ENCODE data around the gene PTGER3. TPM values are rescaled to one million over a fixed set of nuclear protein-coding genes. Genes with fewer than 3 reads are reported as not detected.

PTGER3 gene
- total RNA-seq, 1 donor: 1.5 TPM

- no peak for DNase-seq (ENCODE audit: low read depth)
- no peak for TF ChIP-seq CTCF (IDR thresholded peaks at IDR 0.05; ENCODE audit: insufficient read depth, low read length)
Measured at GRCh38 chr1:70970407-70970806, 77.2 kb downstream of the PTGER3 start.

DNA sequence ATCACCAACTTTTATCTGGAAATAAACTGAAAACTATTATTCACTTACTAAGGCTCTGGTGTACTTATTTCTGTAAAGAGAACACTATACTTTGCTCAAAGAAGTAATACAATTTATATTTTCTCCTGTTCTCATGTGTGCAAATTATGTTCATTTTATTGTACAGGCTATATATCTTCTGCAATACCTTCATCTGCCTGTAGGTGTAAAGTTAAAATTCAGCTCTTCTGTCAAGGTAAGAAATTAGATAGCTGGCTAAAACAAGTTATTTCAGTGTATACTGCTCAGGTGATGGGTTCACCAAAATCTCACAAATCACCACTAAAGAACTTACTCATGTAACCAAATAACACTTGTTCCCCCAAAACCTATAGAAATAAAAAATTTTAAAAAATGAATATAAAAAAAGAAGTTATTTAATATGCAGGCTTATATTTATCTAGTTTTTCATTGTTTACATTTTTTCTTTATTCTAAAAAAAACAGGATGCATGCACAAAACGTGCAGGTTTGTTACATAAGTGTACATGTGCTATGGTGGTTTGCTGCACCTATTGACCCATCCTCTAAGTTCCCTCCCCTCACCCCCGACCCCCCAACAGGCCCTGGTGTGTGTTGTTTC lies 81.5 kb downstream of the PTGER3 start:
- peak; percentile 60 for TF ChIP-seq CTCF (IDR thresholded peaks at IDR 0.05; ENCODE audit: insufficient read depth, low read length)
- peak; percentile 27 for DNase-seq (ENCODE audit: low read depth)

More at GRCh38 chr1:70970407-70970806, 77.2 kb downstream of the PTGER3 start:
- no peak overlapping the region for H3K4me3 ChIP-seq (ENCODE audit: low read depth, low read length)

GRCh38 chr1:70963374-70963773 lies 84.2 kb downstream of the PTGER3 start:
- H3K4me3 ChIP-seq (ENCODE audit: low read depth, low read length): no peak overlapping the region
- no peak for DNase-seq (ENCODE audit: low read depth)
- no peak for TF ChIP-seq CTCF (IDR thresholded peaks at IDR 0.05; ENCODE audit: insufficient read depth, low read length)

More for the DNA sequence above, 81.5 kb downstream of the PTGER3 start:
- no peak overlapping the region for H3K4me3 ChIP-seq (ENCODE audit: low read depth, low read length)

- H3K4me3 ChIP-seq (ENCODE audit: low read depth, low read length): no peak overlapping the region
- DNase-seq (ENCODE audit: low read depth): peak; percentile 24
- TF ChIP-seq CTCF (IDR thresholded peaks at IDR 0.05; ENCODE audit: insufficient read depth, low read length): no peak
Measured at GRCh38 chr1:70961374-70961975, 86.1 kb downstream of the PTGER3 start.

DNA sequence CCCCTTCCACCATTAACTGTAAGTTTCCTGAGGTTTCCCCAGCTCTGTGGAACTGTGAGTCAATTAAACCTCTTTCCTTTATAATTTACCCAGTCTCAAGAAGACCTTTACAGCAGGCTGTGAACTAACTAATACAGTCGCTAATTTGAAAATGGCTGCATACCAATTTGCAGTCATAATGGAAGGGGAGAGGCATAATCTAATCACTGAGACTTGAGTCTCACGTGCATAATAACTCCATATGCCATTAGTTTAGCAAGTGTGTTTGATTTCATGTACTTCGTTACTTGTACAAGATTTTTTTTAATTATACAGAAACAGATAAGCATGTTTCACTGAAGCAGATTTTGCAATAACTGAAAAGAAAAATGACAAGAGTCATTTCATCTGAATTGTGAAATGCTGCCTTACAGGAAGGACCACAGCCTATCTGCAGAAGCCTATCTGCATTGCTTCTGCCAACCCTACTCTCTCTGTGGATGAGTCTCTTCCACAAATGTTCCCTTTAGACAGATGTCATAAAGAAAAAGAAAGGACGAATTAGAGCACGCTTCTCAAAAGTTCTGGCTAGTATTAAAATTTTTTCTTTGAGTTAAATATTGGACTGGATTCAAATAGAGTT lies 99.1 kb downstream of the PTGER3 start:
- TF ChIP-seq CTCF (IDR thresholded peaks at IDR 0.05; ENCODE audit: insufficient read depth, low read length): no peak
- DNase-seq (ENCODE audit: low read depth): no peak
- no peak overlapping the region for H3K4me3 ChIP-seq (ENCODE audit: low read depth, low read length)

DNA sequence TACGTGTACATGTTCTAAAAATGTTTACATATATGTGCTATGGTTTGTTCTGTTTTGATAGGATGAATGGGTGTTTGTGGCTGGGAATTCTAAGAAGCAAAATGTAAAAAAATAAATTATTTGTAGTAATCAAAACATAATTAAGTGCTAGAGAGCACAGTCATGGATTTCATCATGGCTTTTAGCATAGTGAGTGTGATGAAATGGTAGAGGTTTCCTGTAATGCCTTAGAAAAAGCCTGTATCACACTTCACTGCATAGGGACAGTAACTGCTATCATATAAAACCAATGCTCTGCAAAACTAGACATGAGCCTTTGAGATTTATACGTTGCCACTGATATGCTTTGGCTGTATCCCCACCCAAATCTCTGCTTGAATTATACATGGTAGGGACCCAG lies 99.8 kb downstream of the PTGER3 start:
- no peak overlapping the region for H3K4me3 ChIP-seq (ENCODE audit: low read depth, low read length)
- no peak for DNase-seq (ENCODE audit: low read depth)
- TF ChIP-seq CTCF (IDR thresholded peaks at IDR 0.05; ENCODE audit: insufficient read depth, low read length): no peak

All from fibroblast of the aortic adventitia (primary cell).